ENCODE data around the gene EIF4E1B. TPM values are rescaled to one million over a fixed set of nuclear protein-coding genes. Genes with fewer than 3 reads are reported as not detected.
"Not testable (repeated sequence)": the region's sequence is repeated elsewhere in the genome, so short reads cannot be mapped to it uniquely, and the experiment has no call there.

Gene EIF4E1B
- total RNA-seq, 1 experiment from 2014 or later: not detected

GRCh38 chr5:176596689-176597416 lies 33.6 kb upstream of the EIF4E1B start:
- intact Hi-C loops (cut with micrococcal nuclease; ENCODE audit: unreplicated experiment): no loop called here
- no peak overlapping the region for H3K4me3 ChIP-seq (ENCODE audit: low read depth, low read length, poor library complexity, severe bottlenecking)
- H3K4me1 ChIP-seq (ENCODE audit: insufficient read depth, low read length, poor library complexity, severe bottlenecking): no peaks in the 10 kb centered on the region
- ChIA-PET POLR2A (ENCODE audit: low non-redundant PET) (no interaction called here), CTCF (no interaction called here)
- no peaks in the 10 kb centered on the region for H3K27me3 ChIP-seq (replicated peaks; ENCODE audit: insufficient read depth, low read depth, low read length, poor library complexity)
- no peaks in the 10 kb centered on the region for H3K36me3 ChIP-seq (ENCODE audit: insufficient read depth, low read length, poor library complexity, severe bottlenecking)
- BruUV-seq (replicated peaks): no TSS peak
- no peak overlapping the region for H3K27ac ChIP-seq (ENCODE audit: low read depth, low read length, poor library complexity, severe bottlenecking)
- DNase-seq (ENCODE audit: low spot score): no peak
- H3K9me3 ChIP-seq (ENCODE audit: low read depth, low read length, poor library complexity, severe bottlenecking): no peaks in the 10 kb centered on the region
- no peak for TF ChIP-seq CTCF (conservative IDR thresholded peaks at IDR 0.05; ENCODE audit: low read depth, low read length)
- TF ChIP-seq EZH2 (IDR thresholded peaks at IDR 0.05; ENCODE audit: borderline replicate concordance, low read depth, low read length, poor library complexity, severe bottlenecking): no peak

GRCh38 chr5:176597417-176598389 lies 32.8 kb upstream of the EIF4E1B start:
- Histone ChIP-seq H3K4me1 (ENCODE audit: insufficient read depth, low read length, poor library complexity, severe bottlenecking) (no peaks in the 10 kb centered on the region), H3K4me3 (ENCODE audit: low read depth, low read length, poor library complexity, severe bottlenecking) (no peak overlapping the region), H3K9me3 (ENCODE audit: low read depth, low read length, poor library complexity, severe bottlenecking) (no peaks in the 10 kb centered on the region), H3K36me3 (ENCODE audit: insufficient read depth, low read length, poor library complexity, severe bottlenecking) (no peaks in the 10 kb centered on the region), H3K27me3 (replicated peaks; ENCODE audit: insufficient read depth, low read depth, low read length, poor library complexity) (no peaks in the 10 kb centered on the region), H3K27ac (ENCODE audit: low read depth, low read length, poor library complexity, severe bottlenecking) (no peak overlapping the region)
- POLR2A ChIA-PET (ENCODE audit: low non-redundant PET): no interaction called here
- BruUV-seq (replicated peaks): no TSS peak
- no peak for DNase-seq (ENCODE audit: low spot score)
- no peak for TF ChIP-seq EZH2 (IDR thresholded peaks at IDR 0.05; ENCODE audit: borderline replicate concordance, low read depth, low read length, poor library complexity, severe bottlenecking)
- no peak for TF ChIP-seq CTCF (conservative IDR thresholded peaks at IDR 0.05; ENCODE audit: low read depth, low read length)
- intact Hi-C loops (cut with micrococcal nuclease; ENCODE audit: unreplicated experiment): no loop called here
- CTCF ChIA-PET: no interaction called here

- BruUV-seq (replicated peaks): not testable (repeated sequence)
These were observed 30.6 kb upstream of the EIF4E1B start for GRCh38 chr5:176599749-176600430.

More at GRCh38 chr5:176599749-176600430, 30.6 kb upstream of the EIF4E1B start:
- H3K9me3 ChIP-seq (ENCODE audit: low read depth, low read length, poor library complexity, severe bottlenecking); H3K36me3 ChIP-seq (ENCODE audit: insufficient read depth, low read length, poor library complexity, severe bottlenecking); H3K27me3 ChIP-seq (replicated peaks; ENCODE audit: insufficient read depth, low read depth, low read length, poor library complexity); H3K27ac ChIP-seq (ENCODE audit: low read depth, low read length, poor library complexity, severe bottlenecking); DNase-seq (ENCODE audit: low spot score); POLR2A ChIA-PET (ENCODE audit: low non-redundant PET); H3K4me3 ChIP-seq (ENCODE audit: low read depth, low read length, poor library complexity, severe bottlenecking); intact Hi-C loops (cut with micrococcal nuclease; ENCODE audit: unreplicated experiment); H3K4me1 ChIP-seq (ENCODE audit: insufficient read depth, low read length, poor library complexity, severe bottlenecking); CTCF ChIA-PET: not testable (repeated sequence)
